Measurements from ENCODE around the gene SLCO3A1. TPM values are rescaled to one million over a fixed set of nuclear protein-coding genes. Genes with fewer than 3 reads are reported as not detected.

The SLCO3A1 gene
- total and polyA plus RNA-seq, 2 of the 8 experiments (the other 6 are each of a cell fraction or from before 2014, with no cell fraction given) = 15.1 to 20.4 TPM

DNA sequence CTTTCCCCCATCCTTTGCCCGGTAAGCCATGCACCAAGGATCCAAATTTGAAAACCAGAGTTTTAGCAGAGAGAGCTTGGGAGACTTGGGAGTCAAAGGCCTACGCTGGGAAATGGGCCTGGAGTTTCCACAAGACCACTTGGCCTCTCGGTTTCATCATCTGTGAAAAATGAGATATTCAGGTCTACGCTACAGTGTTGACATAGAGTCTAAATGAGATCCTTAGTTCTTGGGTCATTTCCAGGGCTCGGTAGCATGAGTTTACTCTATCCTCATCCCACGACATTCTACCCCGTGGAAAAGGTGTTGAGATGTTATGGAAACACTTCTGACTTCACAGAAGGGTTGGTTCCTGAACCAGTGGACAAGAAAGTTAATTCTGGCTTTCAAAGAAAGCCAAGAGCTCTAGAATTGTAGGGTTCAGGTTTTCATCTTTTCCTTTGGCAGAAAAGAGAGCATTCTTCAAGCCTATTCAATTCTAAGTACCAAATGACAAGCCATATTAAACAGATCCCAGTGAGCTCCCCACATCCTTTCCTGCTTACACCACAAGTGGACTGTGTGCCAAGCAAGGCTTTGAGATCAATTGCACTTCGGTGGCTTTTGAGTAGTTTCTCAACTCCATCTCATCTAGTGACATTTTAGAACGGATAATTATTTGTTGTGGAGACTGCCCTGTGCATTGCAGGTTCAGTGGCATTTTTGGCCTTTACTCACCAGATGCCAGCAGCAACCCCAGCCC lies 219.7 kb downstream of the SLCO3A1 start (continued):
- TF ChIP-seq TCF12 (IDR thresholded peaks at IDR 0.05; ENCODE audit: low read depth, low read length) (no peak), SP1 (IDR thresholded peaks at IDR 0.05; ENCODE audit: low read depth, low read length) (no peak), HDAC6 (IDR thresholded peaks at IDR 0.05; ENCODE audit: low read depth, low read length) (no peak), PHF8 (conservative IDR thresholded peaks at IDR 0.05; ENCODE audit: low read depth, low read length) (no peak), SRF (IDR thresholded peaks at IDR 0.05; ENCODE audit: low read depth, low read length) (no peak), SUZ12 (IDR thresholded peaks at IDR 0.05; ENCODE audit: low read length) (no peak), SP2 (IDR thresholded peaks at IDR 0.05; ENCODE audit: low read length) (no peak), EGR1 (IDR thresholded peaks at IDR 0.05; ENCODE audit: borderline replicate concordance, low read depth, low read length) (no peak), NRF1 (IDR thresholded peaks at IDR 0.05; ENCODE audit: low read depth, low read length) (no peak), SAP30 (IDR thresholded peaks at IDR 0.05; ENCODE audit: insufficient read depth, insufficient replicate concordance, low read length) (no peak)
- TF ChIP-seq, protein P1, sequence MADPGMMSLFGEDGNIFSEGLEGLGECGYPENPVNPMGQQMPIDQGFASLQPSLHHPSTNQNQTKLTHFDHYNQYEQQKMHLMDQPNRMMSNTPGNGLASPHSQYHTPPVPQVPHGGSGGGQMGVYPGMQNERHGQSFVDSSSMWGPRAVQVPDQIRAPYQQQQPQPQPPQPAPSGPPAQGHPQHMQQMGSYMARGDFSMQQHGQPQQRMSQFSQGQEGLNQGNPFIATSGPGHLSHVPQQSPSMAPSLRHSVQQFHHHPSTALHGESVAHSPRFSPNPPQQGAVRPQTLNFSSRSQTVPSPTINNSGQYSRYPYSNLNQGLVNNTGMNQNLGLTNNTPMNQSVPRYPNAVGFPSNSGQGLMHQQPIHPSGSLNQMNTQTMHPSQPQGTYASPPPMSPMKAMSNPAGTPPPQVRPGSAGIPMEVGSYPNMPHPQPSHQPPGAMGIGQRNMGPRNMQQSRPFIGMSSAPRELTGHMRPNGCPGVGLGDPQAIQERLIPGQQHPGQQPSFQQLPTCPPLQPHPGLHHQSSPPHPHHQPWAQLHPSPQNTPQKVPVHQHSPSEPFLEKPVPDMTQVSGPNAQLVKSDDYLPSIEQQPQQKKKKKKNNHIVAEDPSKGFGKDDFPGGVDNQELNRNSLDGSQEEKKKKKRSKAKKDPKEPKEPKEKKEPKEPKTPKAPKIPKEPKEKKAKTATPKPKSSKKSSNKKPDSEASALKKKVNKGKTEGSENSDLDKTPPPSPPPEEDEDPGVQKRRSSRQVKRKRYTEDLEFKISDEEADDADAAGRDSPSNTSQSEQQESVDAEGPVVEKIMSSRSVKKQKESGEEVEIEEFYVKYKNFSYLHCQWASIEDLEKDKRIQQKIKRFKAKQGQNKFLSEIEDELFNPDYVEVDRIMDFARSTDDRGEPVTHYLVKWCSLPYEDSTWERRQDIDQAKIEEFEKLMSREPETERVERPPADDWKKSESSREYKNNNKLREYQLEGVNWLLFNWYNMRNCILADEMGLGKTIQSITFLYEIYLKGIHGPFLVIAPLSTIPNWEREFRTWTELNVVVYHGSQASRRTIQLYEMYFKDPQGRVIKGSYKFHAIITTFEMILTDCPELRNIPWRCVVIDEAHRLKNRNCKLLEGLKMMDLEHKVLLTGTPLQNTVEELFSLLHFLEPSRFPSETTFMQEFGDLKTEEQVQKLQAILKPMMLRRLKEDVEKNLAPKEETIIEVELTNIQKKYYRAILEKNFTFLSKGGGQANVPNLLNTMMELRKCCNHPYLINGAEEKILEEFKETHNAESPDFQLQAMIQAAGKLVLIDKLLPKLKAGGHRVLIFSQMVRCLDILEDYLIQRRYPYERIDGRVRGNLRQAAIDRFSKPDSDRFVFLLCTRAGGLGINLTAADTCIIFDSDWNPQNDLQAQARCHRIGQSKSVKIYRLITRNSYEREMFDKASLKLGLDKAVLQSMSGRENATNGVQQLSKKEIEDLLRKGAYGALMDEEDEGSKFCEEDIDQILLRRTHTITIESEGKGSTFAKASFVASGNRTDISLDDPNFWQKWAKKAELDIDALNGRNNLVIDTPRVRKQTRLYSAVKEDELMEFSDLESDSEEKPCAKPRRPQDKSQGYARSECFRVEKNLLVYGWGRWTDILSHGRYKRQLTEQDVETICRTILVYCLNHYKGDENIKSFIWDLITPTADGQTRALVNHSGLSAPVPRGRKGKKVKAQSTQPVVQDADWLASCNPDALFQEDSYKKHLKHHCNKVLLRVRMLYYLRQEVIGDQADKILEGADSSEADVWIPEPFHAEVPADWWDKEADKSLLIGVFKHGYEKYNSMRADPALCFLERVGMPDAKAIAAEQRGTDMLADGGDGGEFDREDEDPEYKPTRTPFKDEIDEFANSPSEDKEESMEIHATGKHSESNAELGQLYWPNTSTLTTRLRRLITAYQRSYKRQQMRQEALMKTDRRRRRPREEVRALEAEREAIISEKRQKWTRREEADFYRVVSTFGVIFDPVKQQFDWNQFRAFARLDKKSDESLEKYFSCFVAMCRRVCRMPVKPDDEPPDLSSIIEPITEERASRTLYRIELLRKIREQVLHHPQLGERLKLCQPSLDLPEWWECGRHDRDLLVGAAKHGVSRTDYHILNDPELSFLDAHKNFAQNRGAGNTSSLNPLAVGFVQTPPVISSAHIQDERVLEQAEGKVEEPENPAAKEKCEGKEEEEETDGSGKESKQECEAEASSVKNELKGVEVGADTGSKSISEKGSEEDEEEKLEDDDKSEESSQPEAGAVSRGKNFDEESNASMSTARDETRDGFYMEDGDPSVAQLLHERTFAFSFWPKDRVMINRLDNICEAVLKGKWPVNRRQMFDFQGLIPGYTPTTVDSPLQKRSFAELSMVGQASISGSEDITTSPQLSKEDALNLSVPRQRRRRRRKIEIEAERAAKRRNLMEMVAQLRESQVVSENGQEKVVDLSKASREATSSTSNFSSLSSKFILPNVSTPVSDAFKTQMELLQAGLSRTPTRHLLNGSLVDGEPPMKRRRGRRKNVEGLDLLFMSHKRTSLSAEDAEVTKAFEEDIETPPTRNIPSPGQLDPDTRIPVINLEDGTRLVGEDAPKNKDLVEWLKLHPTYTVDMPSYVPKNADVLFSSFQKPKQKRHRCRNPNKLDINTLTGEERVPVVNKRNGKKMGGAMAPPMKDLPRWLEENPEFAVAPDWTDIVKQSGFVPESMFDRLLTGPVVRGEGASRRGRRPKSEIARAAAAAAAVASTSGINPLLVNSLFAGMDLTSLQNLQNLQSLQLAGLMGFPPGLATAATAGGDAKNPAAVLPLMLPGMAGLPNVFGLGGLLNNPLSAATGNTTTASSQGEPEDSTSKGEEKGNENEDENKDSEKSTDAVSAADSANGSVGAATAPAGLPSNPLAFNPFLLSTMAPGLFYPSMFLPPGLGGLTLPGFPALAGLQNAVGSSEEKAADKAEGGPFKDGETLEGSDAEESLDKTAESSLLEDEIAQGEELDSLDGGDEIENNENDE (IDR thresholded peaks at IDR 0.05; ENCODE audit: insufficient replicate concordance, low read length) = no peak
